D341Med (cell line): ENCODE results near the gene SIGLEC7.
"Not testable (repeated sequence)": the region's sequence is repeated elsewhere in the genome, so short reads cannot be mapped to it uniquely, and the experiment has no call there.

Experiments
- DNase-seq: peaks from one replicate; pipeline ENCODE4 v3.0.0; 2012; ENCODE audit warnings: low spot score

The SIGLEC7 gene

GRCh38 chr19:51169283-51169918 lies 27.3 kb downstream of the SIGLEC7 start:
- not testable (repeated sequence) for DNase-seq

DNA sequence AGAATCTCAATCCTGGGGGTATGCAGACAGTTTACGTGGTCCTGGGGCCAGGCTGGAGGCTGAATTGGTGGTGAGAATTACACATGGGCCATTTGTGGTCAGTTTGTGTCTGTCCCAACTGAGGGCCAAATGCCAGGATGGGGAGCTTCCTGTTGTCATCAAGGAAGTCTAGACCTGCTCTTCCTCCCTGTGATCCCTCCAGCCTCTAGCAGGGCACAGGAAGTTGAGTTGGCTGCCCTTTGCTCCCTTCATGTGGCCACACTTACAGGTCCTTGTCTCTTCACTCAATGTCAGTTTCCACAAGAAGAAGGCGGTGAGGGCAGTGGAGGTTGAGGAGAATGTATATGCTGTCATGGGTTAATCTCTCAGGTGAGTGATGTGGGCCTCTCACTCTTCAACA lies 30.1 kb downstream of the SIGLEC7 start:
- DNase-seq, result no peak

DNA sequence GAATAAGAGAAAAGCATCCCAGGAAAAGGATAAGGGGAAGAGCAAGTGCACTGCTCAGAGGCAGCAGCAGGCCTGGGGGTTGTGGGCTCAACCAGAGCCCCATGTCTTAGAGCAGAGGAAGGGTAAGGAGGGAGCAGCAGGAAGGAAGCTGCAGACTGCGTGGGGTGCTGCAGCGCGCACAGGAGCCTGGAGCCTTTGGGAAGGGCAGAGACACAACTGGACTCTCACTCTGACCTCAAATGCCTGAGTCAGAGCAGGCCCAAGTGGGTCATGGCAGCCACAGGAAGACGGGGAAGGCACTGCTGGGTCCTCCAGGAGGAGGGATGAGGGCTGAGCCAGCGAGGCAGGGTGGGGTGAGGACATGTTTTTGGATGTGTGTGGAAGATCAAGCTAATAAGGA lies 31.6 kb downstream of the SIGLEC7 start:
- DNase-seq, result no peak

- no peak for DNase-seq
These were observed 37.2 kb downstream of the SIGLEC7 start for GRCh38 chr19:51179256-51179655.

DNA sequence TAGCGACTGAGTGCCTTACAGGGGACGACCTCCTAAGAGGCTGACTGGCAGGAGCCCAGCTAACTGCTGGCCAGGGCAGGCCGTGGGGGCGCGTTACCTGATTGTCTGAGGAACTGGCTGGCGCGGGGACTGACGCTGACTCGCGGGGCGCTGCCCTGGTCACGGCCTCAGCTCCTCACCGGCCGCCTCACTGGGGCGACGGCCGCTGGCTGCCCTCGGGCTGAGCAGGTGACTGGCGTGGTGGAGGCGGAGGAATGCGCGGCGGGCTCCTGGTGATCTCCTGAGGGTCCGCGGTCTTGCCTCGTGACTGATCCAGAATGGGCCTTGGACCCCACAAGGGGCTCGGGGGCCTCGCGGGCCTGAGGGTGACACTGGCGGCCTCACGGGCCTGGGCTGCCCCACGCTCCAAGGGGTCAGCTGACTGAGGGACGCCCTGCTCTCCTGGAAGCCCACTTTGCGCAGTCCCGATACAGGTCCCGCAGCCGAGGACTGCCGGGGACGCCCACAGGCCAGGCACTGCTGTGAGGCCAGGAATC lies 39.3 kb downstream of the SIGLEC7 start:
- no peak for DNase-seq

DNA sequence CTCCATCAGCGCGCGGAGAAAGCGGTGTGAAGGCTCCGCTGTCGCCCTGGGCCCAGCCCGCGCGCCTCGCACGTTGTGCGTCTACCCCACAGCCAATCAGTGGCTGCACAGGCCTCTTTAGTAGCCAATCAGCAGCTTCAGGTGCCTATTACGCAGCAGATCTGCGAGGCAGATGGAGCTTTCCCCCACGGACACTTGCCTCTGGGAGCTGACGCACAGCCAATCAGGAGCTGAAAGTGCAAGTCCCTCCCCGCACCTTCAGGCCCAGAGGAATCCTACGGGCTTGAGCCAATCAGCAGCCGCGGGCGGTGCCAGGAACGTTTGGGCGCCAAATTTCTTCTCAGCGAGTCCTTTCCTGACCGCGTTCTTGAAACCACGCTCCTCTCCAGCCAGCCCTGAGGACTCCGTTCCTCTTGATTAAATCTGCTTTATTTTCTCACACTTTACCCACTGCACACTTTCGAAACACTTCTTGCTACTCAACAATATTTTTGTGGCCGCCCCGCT lies 39.9 kb downstream of the SIGLEC7 start:
- no peak for DNase-seq

- no peak for DNase-seq
These were observed 41.5 kb downstream of the SIGLEC7 start for GRCh38 chr19:51183629-51184028.

- DNase-seq, result no peak
These were observed 43.2 kb downstream of the SIGLEC7 start for GRCh38 chr19:51185069-51185867.

DNA sequence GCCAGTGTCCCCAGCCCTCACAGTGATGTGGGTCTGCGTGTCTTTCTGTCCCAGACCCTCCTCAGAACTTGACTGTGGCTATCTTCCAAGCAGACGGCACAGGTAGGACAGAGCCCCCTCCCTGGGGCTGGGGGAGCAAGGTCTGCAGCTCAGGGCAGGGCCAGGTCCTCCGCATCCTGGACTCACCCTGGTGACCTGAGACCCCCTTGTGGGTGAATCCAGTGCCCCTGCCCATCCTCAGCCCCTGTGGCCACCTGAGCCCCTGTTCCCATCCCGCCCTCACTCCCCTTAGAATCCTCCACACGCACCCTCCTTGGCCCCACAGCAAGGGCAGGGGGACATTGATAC lies 43.7 kb downstream of the SIGLEC7 start:
- no peak for DNase-seq

- DNase-seq, result no peak
These were observed 44.2 kb downstream of the SIGLEC7 start for GRCh38 chr19:51186323-51186722.

GRCh38 chr19:51187395-51188226 lies 45.5 kb downstream of the SIGLEC7 start:
- no peak for DNase-seq

- DNase-seq, result no peak
These were observed 46.1 kb downstream of the SIGLEC7 start for GRCh38 chr19:51188227-51188559.

DNA sequence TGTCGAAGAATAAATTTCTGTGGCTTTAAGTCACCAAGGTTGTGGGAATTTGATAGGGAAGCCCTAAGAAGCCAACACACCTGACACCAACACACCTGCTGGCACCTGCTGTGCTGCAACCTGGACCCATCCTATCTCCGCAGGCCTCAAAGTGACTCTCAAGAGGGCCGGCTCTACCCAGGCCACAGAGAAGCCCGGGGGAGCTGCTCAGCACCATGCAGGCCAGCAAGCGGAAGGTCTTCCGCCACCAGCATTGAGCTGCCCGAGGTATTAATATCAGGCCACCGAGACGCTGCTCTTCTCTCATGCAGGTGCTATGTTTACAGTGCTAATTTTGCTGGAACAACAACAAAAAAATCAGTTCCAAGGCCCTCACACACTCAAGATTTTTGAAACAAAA lies 50.6 kb downstream of the SIGLEC7 start:
- DNase-seq, result no peak

DNA sequence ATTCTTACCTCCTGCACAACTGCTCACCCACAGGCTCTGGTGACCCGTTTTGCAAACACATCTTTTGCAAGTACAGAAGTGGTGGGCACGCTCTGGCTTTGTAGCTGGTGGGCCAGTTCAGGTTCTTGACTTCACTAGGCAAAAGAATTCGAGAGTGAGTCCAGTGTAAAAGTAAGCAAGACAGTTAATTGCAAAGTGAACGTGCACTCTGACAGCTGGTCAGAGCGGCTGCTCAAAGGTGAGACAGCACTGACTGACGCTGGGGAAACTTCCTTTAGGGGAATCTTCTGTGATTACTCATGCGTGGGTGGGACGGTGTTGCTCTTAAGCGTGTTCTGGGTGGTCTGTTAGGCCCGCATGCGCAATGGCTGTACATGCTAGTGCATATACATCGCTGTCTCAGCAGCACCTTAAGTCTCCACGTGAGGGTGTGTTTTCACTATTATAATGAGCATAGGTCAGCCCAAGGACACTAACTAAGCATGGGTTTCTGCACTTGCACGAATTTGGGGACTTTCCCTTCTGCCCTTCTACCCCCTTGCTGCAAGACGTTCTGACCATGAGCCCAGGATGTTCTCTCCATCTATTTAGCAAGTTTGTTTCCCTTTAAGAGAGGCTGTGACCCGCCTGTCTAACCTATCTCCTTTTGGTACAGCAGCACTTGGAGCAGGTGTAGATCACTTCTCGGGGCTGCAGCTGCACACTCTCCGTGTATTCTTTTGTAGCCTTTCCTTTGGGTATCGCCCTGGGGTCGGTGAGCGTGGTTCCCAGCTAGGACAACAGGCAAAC lies 52.6 kb downstream of the SIGLEC7 start:
- DNase-seq, result no peak

- no peak for DNase-seq
These were observed 53.1 kb downstream of the SIGLEC7 start for GRCh38 chr19:51195316-51195586.

GRCh38 chr19:51195616-51196015 lies 53.5 kb downstream of the SIGLEC7 start:
- DNase-seq, result no peak

DNA sequence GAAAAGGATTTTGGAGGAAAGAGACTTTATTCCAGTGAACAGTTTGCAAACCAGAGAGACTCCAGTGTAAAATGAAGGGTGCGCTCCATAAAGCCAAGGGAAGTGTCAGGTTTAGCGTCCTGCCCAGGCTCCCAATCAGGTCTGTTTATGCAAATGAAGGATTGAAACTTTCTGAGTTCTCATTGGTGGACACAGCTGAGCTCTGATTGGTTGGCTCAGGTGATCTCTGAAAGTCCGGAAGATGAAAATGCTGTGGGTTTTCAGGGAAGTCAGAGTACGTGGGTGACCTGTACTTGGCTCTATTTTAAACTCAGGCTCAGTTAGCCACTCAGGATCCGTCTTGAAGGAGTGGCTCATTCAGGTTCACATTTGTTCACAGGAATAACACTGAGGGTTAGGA lies 54.1 kb downstream of the SIGLEC7 start:
- DNase-seq, result no peak

GRCh38 chr19:51198641-51199040 lies 56.5 kb downstream of the SIGLEC7 start:
- no peak for DNase-seq

DNA sequence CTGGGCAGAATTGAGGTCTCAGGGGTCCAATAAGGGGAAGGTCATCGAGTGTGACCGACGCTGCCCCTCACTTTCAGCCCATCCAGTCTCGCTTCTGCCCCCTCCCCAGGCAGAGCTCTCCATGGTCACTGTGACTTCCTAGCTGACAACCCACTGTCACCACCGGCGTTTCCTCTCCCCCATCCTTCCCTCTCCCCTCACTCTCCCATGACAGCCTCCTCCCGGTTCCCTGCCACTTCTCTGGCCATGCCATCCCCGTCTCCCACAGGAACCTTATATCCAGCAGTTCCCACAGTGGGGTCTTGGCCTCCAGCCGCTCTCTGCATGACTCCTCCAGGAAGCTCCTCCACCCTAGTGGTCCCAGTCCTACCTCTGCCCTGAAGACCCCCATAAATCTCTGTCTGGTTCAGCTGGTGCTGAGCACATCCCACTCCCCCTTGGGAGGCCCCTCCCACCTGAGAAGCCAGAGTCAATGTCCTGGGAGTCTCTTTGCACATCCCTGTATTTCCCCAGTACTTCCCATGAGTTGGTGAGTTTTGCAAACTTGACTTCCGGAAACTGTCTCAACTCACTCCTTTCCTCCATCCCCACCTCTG lies 58.1 kb downstream of the SIGLEC7 start:
- DNase-seq, result no peak

DNA sequence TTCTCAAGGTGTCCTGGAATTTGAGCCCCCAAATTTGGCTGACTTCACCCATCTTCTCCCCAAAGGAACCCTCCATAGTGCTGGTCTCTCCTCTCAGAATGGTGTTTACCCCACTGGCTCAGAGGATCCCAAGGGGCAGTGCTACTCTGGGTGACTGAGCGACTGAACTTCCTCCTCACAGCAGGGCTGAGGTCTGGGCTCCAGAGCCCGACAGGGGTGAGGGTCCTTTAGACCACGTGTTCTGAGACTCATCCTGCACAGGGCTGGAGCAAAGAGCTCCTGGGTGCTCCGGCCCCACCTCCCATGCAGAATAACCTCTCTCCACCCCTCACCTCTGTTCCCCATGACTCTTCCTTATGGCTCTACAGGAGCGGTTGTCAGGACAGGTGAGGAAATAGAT lies 59.6 kb downstream of the SIGLEC7 start:
- DNase-seq, result no peak
